Measurements from ENCODE around the gene TRAPPC2L.

DNA sequence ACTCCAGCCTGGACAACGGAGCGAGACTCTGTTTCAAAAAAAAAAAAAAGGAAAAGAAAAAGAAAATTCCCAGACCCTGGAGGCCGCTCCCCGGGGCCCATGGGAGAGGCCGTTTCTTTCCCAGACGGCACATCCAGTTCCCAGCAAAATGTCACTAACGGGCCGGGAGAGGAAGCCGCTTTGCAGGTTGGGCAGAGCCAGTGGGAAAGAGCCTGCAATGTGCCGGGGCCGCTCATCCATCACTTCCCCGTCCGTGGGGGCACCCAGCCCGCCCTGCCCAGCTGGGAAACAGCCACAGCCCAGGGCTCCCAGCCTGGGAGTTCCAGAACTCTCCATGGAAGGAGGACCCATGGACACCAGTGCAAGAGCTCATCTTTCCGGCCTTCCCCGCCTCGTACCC, 51.4 kb downstream of the TRAPPC2L start:
- TF ChIP-seq, protein P1, sequence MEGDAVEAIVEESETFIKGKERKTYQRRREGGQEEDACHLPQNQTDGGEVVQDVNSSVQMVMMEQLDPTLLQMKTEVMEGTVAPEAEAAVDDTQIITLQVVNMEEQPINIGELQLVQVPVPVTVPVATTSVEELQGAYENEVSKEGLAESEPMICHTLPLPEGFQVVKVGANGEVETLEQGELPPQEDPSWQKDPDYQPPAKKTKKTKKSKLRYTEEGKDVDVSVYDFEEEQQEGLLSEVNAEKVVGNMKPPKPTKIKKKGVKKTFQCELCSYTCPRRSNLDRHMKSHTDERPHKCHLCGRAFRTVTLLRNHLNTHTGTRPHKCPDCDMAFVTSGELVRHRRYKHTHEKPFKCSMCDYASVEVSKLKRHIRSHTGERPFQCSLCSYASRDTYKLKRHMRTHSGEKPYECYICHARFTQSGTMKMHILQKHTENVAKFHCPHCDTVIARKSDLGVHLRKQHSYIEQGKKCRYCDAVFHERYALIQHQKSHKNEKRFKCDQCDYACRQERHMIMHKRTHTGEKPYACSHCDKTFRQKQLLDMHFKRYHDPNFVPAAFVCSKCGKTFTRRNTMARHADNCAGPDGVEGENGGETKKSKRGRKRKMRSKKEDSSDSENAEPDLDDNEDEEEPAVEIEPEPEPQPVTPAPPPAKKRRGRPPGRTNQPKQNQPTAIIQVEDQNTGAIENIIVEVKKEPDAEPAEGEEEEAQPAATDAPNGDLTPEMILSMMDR (IDR thresholded peaks at IDR 0.05; ENCODE audit: insufficient read depth, low read depth, low read length): no peak
- TF ChIP-seq EZH2 (IDR thresholded peaks at IDR 0.05; ENCODE audit: insufficient read depth, low read length): no peak
